Measurements from ENCODE around the gene LRBA. TPM values are rescaled to one million over a fixed set of nuclear protein-coding genes. Genes with fewer than 3 reads are reported as not detected.
A peak's percentile ranks its signal among the peaks of the same experiment; 100 is the strongest.

Gene LRBA
- total and polyA plus RNA-seq, 9 of the 15 experiments (the other 6 are each of a cell fraction or from before 2014, with no cell fraction given), result 24.2 to 88.7 (median 59.7) TPM

GRCh38 chr4:150316332-150317205 lies 698.5 kb downstream of the LRBA start (continued):
- no peak for TF ChIP-seq RBM22 (IDR thresholded peaks at IDR 0.05; ENCODE audit: low read depth, low read length, poor library complexity, severe bottlenecking)
- no peak for TF ChIP-seq UBTF (IDR thresholded peaks at IDR 0.05; ENCODE audit: borderline replicate concordance in 1 of 2, low read depth in 2 of 2, low read length in 2 of 2)
- no peak for TF ChIP-seq ESRRB (CRISPR knock-in tag; IDR thresholded peaks at IDR 0.05; ENCODE audit: borderline replicate concordance)
- TF ChIP-seq HDGF (IDR thresholded peaks at IDR 0.05), result no peak
- no peak for TF ChIP-seq MAFK (IDR thresholded peaks at IDR 0.05; ENCODE audit: low read length)
- peak; percentile 55 for TF ChIP-seq CXXC5 (CRISPR knock-in tag; IDR thresholded peaks at IDR 0.05)
- TF ChIP-seq POLR2B (IDR thresholded peaks at IDR 0.05; ENCODE audit: low read depth, partially characterized antibody), result no peak
- TF ChIP-seq SETDB1 (IDR thresholded peaks at IDR 0.05; ENCODE audit: low read length), result no peak
- TF ChIP-seq NONO (IDR thresholded peaks at IDR 0.05; ENCODE audit: low read depth in 2 of 2, low read length in 1 of 2), result no peak
- TF ChIP-seq NFE2L1 (tag; IDR thresholded peaks at IDR 0.05; ENCODE audit: borderline replicate concordance, low read depth), result no peak
- no peak for TF ChIP-seq STAT5B (CRISPR knock-in tag; IDR thresholded peaks at IDR 0.05)
- TF ChIP-seq SP1 (CRISPR knock-in tag; IDR thresholded peaks at IDR 0.05), result no peak; the same call in 1 of the 2 replicates
- TF ChIP-seq THRA (IDR thresholded peaks at IDR 0.05), result no peak
- no peak for TF ChIP-seq ZHX1 (conservative IDR thresholded peaks at IDR 0.05; ENCODE audit: low read length)
- TF ChIP-seq GABPA (tag; conservative IDR thresholded peaks at IDR 0.05; ENCODE audit: low read depth), result peak; percentile 41; the same call in 1 of the 2 replicates
- no peak for TF ChIP-seq MAX (CRISPR knock-in tag; IDR thresholded peaks at IDR 0.05)
- no peak for TF ChIP-seq THAP12 (CRISPR knock-in tag; IDR thresholded peaks at IDR 0.05)
- TF ChIP-seq CHD2 (IDR thresholded peaks at IDR 0.05; ENCODE audit: low read depth, low read length), result no peak

Data from K562 (cell line).